Keratinocyte (primary cell): ENCODE data around the gene FRYL.

Experiments
- CTCF ChIP-seq, 3 experiments: IDR thresholded peaks in 1 of 3; conservative IDR thresholded peaks in 1 of 3; optimal IDR thresholded peaks in 1 of 3; 2 replicates in 2 of 3; 3 replicates in 1 of 3; pipeline versions ENCODE3 to v1.5.1; 2011; ENCODE audit warnings: low read length in 3 of 3, mild to moderate bottlenecking in 3 of 3, moderate library complexity in 2 of 3, control low read depth in 1 of 3, inconsistent platforms in 1 of 3; ENCODE audit not compliant: insufficient read depth in 2 of 3; ENCODE audit errors: extremely low read depth in 1 of 3
- EZH2 ChIP-seq: IDR thresholded peaks from one replicate; pipeline ENCODE4 v1.6.1; 2012; ENCODE audit warnings: inconsistent platforms, mild to moderate bottlenecking, low read length, moderate library complexity

- TF ChIP-seq CTCF (optimal IDR thresholded peaks at IDR 0.05 in 1 of 3, IDR thresholded peaks at IDR 0.05 in 1 of 3, conservative IDR thresholded peaks at IDR 0.05 in 1 of 3; ENCODE audit: extremely low read depth in 1 of 3, insufficient read depth in 2 of 3, low read length in 3 of 3) (no peak), EZH2 (no peak)
Measured at GRCh38 chr4:48518143-48518542, 261.9 kb downstream of the FRYL start.
